Liver (tissue), 3 donors: Measurements from ENCODE around the gene POU2F3.

Experiments
- ATF3 ChIP-seq: IDR thresholded peaks from 2 replicates; pipeline ENCODE4 v1.6.1; 2016; ENCODE audit warnings: antibody characterized with exemption
- EGR1 ChIP-seq, 2 donors: IDR thresholded peaks; 2 replicates each; pipeline ENCODE4 v1.6.1; 2016 to 2018; ENCODE audit warnings: antibody characterized with exemption in 2 of 2, low read depth in 2 of 2
- HNF4G ChIP-seq: IDR thresholded peaks from 2 replicates; pipeline ENCODE4 v1.6.1; 2016; ENCODE audit warnings: antibody characterized with exemption
- JUND ChIP-seq, 2 donors: IDR thresholded peaks; 2 replicates each; pipeline ENCODE4 v1.6.1; 2016; ENCODE audit warnings: antibody characterized with exemption in 2 of 2
- MAX ChIP-seq: IDR thresholded peaks from 2 replicates; pipeline ENCODE4 v1.6.1; 2016; ENCODE audit warnings: antibody characterized with exemption
- RAD21 ChIP-seq, 2 donors: IDR thresholded peaks; 2 replicates each; pipeline ENCODE4 v1.6.1; 2016; ENCODE audit warnings: antibody characterized with exemption in 2 of 2, mild to moderate bottlenecking in 2 of 2
- REST ChIP-seq: IDR thresholded peaks from 2 replicates; pipeline ENCODE4 v1.6.1; 2016; ENCODE audit warnings: antibody characterized with exemption, mild to moderate bottlenecking
- RXRA ChIP-seq, 2 donors: IDR thresholded peaks; 2 replicates each; pipeline ENCODE4 v1.6.1; 2017 to 2018; ENCODE audit warnings: antibody characterized with exemption in 2 of 2, mild to moderate bottlenecking in 1 of 2
- SP1 ChIP-seq: IDR thresholded peaks from 2 replicates; pipeline ENCODE4 v1.6.1; 2018; ENCODE audit warnings: antibody characterized with exemption, mild to moderate bottlenecking
- TAF1 ChIP-seq: conservative IDR thresholded peaks from 2 replicates; pipeline ENCODE4 v1.6.1; 2016; ENCODE audit warnings: antibody characterized with exemption, mild to moderate bottlenecking
- YY1 ChIP-seq: IDR thresholded peaks from 2 replicates; pipeline ENCODE4 v1.6.1; 2016; ENCODE audit warnings: antibody characterized with exemption, mild to moderate bottlenecking
- TF ChIP-seq, protein P1 (sequence below): fragments of 150-350 bp; IDR thresholded peaks from 2 replicates; pipeline ENCODE4 v1.5.1; 2017; ENCODE audit warnings: improper control_type of control experiment, low read depth, low read length; ENCODE audit not compliant: missing input control
- TF ChIP-seq, protein P2 (sequence below): IDR thresholded peaks from 2 replicates; pipeline ENCODE4 v1.6.1; 2016; ENCODE audit warnings: antibody characterized with exemption
- donor health status: healthy.
- donor health status: healthy.

DNA sequence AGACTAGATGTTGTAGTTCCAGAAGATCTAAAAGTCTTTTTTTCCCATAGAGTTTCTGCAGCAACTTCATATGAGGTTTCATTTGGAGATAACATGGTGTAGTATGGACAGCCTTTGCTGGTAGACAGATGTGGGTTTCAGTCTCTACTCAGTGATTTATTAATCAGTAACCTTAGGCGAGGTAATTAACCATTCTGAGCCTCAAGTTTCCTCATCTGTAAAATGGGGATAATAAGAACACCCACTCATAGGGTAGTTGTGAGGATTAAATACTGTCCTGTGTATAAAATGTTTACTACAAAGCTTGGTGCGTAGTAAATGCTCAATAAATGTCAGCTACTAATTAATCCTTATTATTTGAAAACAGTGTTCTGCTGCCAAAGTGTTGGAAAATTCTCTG lies 16.8 kb downstream of the POU2F3 start:
- TF ChIP-seq REST (no peak), EGR1 (IDR thresholded peaks at IDR 0.05; ENCODE audit: low read depth in 2 of 2) (no peak), ATF3 (no peak), RAD21 (IDR thresholded peaks at IDR 0.05) (no peak), HNF4G (no peak), SP1 (no peak), TAF1 (no peak), YY1 (no peak), RXRA (IDR thresholded peaks at IDR 0.05) (no peak), JUND (IDR thresholded peaks at IDR 0.05) (no peak), MAX (no peak)
- TF ChIP-seq, protein P1, sequence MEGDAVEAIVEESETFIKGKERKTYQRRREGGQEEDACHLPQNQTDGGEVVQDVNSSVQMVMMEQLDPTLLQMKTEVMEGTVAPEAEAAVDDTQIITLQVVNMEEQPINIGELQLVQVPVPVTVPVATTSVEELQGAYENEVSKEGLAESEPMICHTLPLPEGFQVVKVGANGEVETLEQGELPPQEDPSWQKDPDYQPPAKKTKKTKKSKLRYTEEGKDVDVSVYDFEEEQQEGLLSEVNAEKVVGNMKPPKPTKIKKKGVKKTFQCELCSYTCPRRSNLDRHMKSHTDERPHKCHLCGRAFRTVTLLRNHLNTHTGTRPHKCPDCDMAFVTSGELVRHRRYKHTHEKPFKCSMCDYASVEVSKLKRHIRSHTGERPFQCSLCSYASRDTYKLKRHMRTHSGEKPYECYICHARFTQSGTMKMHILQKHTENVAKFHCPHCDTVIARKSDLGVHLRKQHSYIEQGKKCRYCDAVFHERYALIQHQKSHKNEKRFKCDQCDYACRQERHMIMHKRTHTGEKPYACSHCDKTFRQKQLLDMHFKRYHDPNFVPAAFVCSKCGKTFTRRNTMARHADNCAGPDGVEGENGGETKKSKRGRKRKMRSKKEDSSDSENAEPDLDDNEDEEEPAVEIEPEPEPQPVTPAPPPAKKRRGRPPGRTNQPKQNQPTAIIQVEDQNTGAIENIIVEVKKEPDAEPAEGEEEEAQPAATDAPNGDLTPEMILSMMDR: no peak
- TF ChIP-seq, protein P2, sequence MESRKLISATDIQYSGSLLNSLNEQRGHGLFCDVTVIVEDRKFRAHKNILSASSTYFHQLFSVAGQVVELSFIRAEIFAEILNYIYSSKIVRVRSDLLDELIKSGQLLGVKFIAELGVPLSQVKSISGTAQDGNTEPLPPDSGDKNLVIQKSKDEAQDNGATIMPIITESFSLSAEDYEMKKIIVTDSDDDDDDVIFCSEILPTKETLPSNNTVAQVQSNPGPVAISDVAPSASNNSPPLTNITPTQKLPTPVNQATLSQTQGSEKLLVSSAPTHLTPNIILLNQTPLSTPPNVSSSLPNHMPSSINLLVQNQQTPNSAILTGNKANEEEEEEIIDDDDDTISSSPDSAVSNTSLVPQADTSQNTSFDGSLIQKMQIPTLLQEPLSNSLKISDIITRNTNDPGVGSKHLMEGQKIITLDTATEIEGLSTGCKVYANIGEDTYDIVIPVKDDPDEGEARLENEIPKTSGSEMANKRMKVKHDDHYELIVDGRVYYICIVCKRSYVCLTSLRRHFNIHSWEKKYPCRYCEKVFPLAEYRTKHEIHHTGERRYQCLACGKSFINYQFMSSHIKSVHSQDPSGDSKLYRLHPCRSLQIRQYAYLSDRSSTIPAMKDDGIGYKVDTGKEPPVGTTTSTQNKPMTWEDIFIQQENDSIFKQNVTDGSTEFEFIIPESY: no peak
